Measurements from ENCODE around the gene CASTOR1. TPM values are rescaled to one million over a fixed set of nuclear protein-coding genes. Genes with fewer than 3 reads are reported as not detected.

CASTOR1 gene
- total and polyA plus RNA-seq, 7 donors = 5.3 to 15.0 (median 9.2) TPM; not detected in 1

DNA sequence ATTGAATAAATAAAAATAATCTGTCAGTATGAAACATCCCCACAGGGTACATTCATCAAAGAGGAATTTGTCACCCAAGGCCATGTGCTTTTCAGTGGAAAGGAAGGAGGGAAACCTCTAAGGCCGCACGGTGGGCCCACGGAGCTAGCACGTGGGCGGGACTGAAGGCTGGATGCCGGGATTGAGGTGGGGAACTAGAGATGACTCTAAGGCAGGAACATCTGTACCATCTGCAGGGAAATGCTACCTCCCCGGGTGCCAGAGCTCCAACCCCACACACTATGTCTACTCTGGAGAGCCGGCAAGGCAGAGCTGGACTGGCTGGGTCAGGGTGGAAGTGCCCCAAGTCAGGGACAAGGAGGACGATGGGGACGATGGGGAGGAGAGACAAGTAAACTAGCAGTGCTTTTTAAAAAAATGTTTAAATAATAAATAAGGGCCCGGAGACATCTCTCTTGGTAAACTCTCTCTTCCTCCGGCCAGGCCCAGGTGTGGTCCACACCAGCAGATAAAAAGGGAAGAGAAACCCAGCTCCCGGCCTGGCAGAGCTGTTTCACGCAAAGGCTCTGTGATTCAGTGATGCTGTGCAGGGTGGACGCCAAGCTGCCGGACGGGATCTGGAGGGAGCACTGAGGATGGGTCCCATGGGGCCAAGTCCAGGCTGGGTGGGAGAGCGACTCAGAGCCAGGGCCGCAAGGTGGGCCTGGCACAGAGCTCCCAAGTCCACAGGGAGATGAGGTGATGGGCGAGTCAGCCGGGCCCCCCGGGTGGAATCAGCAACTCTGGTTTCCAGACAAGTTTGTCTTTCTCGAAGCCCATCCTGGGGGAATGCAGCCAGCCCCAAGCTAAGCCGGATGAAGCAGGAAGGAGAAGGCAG, 48.5 kb downstream of the CASTOR1 start:
- intact Hi-C loops (cut with DNase I) = no loop called here
- 82 to 89% methylated on average over 24 of the region's 24 CpGs for WGBS, 2 donors
- TF ChIP-seq POLR2A (IDR thresholded peaks at IDR 0.05) = no peak
- no peak overlapping the region for H3K4me3 ChIP-seq
- H3K9me3 ChIP-seq = no peaks in the 10 kb centered on the region
- DNase-seq = no peak
- H3K4me1 ChIP-seq = peaks cover 0 to 7% (median 6%) of the 10 kb centered on the region in 4 donors
- no peaks in the 10 kb centered on the region for H3K36me3 ChIP-seq
- H3K27ac ChIP-seq = no peak overlapping the region
- H3K27me3 ChIP-seq = peaks cover 5 to 18% (median 11%) of the 10 kb centered on the region in 3 donors

DNA sequence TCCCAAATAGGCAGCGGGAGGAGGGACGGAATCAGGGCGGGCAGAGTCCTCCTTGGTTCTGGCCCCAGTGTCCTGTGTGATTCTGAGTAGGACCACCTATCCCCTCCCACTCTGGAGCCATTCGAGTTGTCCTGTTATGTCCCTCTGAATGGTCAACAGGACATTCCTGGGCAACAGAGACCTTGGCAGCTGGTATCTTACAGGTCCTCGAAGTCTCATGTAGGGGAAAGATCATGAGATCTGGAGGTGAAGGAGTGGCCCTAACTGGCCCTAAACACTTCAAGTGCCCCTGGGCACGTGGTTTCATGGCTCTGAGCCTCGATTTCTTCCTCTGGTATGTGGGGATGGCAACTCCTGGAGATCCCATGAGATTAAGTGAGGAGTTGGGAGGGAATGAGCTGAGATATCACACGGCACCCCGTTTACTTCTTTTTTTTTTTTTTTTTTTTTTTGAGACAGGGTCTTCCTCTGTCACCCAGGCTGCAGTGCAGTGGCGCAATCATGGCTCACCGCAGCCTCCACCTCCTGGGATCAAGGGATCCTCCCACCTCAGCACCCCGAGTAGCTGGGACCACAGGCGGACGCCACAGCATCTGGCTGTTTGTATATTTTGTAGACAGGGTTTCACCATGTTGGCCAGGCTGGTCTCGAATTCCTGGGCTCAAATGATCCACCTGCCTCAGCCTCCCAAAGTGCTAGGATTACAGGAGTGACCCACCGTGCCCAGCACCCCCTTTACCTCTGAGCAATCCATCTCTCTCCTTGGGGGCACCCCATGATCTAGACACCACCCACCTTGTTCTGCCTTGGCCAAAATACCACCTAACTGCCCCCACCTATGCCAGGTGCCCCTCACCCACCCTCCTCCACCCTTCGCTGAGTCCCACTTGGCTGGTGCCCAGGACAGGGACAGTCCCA, 49.6 kb downstream of the CASTOR1 start:
- 88 to 91% methylated on average over 17 of the region's 17 CpGs for WGBS, 2 donors
- DNase-seq = no peak
- no peak overlapping the region for H3K27ac ChIP-seq
- no peaks in the 10 kb centered on the region for H3K9me3 ChIP-seq
- peaks cover 0 to 14% (median 13%) of the 10 kb centered on the region in 4 donors for H3K4me1 ChIP-seq
- H3K27me3 ChIP-seq = peaks cover under 1 to 7% (median 3%) of the 10 kb centered on the region in 3 donors
- H3K4me3 ChIP-seq = no peak overlapping the region
- no peak for TF ChIP-seq POLR2A (IDR thresholded peaks at IDR 0.05)
- no peak for TF ChIP-seq POLR2AphosphoS5 (IDR thresholded peaks at IDR 0.05)
- no peak for TF ChIP-seq EP300 (IDR thresholded peaks at IDR 0.05)
- TF ChIP-seq CTCF (IDR thresholded peaks at IDR 0.05) = no peak
- no peaks in the 10 kb centered on the region for H3K36me3 ChIP-seq
- intact Hi-C loops (cut with DNase I) = no loop called here

GRCh38 chr22:30238661-30239487, 50.4 kb downstream of the CASTOR1 start:
- WGBS, 2 donors = 55 to 77% methylated on average over 27 of the region's 27 CpGs
- intact Hi-C loops (cut with DNase I) = no loop called here
- Histone ChIP-seq H3K27ac (no peak overlapping the region), H3K4me3 (no peak overlapping the region), H3K9me3 (no peaks in the 10 kb centered on the region), H3K36me3 (no peaks in the 10 kb centered on the region), H3K27me3 (no peaks in the 10 kb centered on the region), H3K4me1 (peaks cover 0 to 16% (median 15%) of the 10 kb centered on the region in 4 donors)
- peak; percentile 79 for DNase-seq
- TF ChIP-seq CTCF (IDR thresholded peaks at IDR 0.05) (no peak), POLR2AphosphoS5 (IDR thresholded peaks at IDR 0.05) (no peak)

DNA sequence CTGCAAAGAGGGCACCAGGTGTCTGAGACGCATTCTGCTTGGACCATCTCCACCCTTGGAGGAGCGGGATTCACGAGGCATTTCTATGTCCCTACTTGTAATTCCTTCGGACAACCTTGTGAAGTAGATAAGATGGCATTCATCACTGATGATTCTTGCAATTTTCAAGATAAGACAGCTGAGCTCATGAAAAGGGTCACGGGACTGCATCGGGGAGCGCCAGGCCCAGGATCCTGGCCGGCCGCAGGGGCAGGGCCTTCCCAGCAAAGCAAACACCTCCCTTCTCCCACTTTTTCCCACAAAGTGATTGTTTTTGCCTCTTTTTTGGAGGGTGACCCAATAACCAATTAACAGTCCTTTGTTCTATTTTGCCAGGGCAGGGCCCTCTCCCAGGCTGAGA, 51.2 kb downstream of the CASTOR1 start:
- TF ChIP-seq POLR2A (IDR thresholded peaks at IDR 0.05) = no peak
- no peak for TF ChIP-seq CTCF (IDR thresholded peaks at IDR 0.05)
- no peaks in the 10 kb centered on the region for H3K36me3 ChIP-seq
- H3K27ac ChIP-seq = no peak overlapping the region
- no peak overlapping the region for H3K4me3 ChIP-seq
- intact Hi-C loops (cut with DNase I) = no loop called here
- 95% methylated on average over 9 of the region's 9 CpGs for WGBS, 2 donors
- H3K9me3 ChIP-seq = no peaks in the 10 kb centered on the region
- no peak for DNase-seq
- H3K27me3 ChIP-seq = no peaks in the 10 kb centered on the region
- H3K4me1 ChIP-seq = peaks cover 0 to 16% (median 15%) of the 10 kb centered on the region in 4 donors

Measured in sigmoid colon (tissue), 7 donors.